HG03575 (cell line): Measurements from ENCODE around the gene CEP295NL.
"Not testable (repeated sequence)": the region's sequence is repeated elsewhere in the genome, so short reads cannot be mapped to it uniquely, and the experiment has no call there.

Experiments
- ATAC-seq: cut with Tn5 transposase; IDR thresholded peaks from one replicate; pipeline ENCODE4 v1.9.1; 2021; ENCODE audit not compliant: unreplicated experiment, insufficient number of reproducible peaks, low FRiP score; ENCODE audit errors: extremely low read depth

CEP295NL gene, protein sequence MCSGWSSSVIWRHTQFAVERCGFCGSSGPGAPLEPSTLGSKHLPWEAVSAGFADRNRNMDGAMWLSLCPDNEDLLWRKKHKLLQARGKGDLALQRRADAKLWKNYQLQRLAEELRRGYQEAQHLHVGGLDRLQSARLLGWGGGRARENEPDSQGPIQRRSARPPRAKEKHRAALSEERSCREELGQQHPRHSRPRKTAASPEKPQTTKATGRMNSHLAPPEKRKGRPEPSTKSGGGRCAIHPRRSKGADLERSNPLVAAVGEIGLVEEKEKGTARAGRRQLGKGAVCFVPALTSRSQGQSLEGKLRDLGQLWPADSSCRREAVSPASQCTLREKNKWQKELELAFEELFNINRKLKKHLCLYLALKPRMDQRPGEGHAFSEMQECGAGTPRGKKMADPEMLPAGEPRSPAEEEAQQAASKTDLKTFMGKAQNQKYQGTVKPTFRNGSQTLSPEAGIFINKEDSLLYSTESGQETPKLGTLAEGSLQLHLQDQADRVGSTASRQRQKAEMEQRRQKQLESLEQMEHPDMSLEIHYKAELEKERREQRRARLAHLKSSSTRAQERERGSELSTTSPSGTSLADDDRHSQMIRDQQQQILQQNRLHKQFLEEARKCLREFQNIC

DNA sequence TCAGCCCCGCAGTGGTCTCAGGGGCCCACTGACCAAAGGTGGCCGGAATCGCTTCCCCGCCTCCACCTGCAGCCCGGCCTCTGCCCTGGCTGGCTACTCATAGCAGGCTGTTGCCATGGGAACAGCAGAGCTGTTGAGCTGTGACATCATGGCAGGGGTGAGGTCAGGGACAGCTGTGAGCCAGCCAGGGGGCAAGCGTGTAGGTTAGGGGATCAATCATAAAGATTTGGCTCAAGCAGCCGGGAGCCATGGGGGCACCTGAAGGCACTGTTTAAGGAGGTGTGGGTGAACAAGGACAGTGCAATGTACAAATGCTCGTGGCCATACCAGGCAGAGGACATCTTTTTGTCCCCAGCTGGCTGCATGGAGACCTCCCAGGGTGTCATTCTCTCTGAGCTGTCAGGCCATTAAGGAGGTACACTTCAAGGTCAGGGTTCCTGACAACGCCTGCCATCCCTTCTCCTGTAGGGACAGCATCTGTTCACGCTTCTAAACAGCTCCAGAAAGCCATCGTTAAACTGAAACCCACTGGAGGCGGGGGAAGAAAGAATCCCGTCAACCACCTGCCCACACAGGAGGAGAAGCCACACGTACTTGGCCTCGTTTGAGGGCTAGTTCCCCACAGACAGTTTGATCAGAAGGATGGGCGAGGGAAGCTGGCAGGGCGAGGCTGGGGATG, at the start of gene CEP295NL:
Gene CEP295NL, minus strand, starts transcription at position 101 of the 679 bp plus-strand sequence. CDS start 1,373 bp downstream, outside the sequence.
- ATAC-seq, result no peak

DNA sequence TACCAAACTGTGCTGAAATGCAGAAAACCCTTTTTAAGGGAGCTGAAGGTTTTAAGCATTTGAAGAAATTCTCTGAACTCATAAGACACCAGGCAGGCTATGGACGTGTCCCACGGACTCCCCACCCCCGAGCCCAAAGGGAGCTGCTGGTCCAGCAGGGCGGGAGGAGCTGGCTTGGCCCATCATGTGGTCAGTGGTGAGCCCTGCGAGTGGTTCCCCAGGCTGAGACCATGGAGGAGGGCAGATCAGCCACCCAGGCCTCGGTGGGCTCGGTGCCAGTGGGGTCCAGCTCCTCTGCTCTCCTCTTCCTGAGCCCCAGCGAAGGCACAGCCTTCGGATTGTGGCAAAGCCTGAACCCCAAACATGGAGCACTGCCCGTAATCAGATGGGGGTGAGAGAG, 49.7 kb upstream of the CEP295NL start:
- ATAC-seq, result no peak

DNA sequence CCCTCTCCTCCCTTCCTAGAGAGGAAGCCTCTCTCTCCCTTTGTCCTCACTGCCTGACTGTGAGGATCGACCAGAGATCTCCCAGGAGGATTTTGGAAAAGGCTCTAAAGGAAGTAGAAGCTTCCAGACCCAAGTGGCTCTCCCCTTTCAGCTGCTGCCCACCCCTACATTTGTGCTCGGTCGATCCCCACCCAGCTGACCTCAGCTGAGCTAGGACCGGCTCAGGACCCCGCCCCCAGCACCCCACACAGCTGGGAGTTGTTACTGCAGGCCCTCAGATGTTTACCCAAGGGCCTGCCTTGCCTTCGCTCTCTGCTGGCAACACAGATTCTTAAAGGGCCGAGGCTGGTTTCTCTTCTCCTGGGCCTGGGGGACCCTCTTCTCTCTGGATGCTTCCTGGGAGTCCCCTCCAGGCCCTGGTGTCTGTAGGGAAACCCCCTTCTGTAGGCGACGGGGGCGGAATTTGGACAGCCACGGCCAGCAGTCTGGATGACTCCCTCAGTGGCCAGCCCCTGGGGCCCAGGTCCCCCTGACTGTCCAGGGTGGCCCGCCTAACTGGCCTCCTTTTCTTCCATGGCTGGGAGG, 49.1 kb upstream of the CEP295NL start:
- ATAC-seq, result no peak

DNA sequence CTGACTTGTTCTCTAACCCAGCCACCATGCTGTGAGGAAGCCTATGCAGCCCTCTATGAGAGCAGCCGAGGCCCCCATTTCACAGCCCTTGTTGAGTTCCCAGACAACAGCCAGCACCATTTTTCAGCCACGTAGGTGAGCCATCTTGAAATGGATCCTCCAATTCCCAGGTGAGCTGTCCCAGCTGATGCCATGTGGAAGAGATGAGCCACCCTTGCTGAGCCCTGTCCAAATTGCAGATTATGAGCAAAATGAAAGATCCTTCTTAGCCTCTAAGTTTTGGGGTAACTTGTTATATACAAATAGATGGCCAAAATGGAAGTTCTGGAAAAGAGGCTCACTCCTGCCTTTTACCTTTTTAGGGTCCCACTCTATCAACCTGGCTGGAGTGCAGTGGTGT, 47.9 kb upstream of the CEP295NL start:
- ATAC-seq, result no peak

DNA sequence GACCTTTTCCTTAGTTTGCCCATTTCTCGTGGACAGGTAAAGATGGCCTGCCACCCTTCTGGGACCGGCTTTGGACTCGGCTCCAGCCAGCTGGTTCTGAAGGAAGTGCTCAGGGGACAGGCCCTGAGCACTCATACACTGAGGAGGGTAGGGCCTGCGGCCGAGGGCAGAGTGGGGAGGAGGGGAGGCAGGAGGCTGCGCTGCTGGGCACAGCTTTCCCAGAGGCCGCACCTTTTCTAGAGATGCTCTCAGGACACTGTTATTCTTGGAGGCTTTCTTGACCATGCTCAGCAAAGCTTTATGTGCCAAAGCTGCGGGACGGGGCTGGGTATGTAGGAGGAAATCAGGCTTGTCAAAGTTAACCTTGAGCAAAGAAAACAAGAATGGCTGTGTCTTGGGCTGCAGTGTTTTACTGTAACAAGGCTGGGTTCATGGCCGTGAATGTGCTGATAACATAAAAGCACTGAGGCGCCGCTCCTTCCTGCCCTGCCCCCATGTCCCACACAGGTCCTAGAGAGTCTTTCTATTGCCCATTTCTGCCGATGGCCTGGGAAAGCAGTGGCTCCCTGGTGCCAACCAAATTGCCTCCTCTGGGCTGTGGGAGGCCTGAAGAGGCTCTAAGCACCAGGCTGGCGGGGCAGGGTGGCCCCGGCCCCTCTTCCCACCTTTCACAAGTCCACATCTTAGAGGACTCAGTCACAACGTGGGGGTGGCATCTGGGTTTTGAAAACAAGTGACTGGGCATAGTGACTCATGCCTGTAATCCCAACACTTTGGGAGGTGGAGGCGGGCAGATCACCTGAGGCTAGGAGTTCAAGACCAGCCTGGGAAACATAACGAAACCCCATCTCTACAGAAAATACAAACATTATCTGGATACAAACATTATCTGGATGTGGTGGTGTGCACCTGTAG, 44.5 kb upstream of the CEP295NL start:
- no peak for ATAC-seq

DNA sequence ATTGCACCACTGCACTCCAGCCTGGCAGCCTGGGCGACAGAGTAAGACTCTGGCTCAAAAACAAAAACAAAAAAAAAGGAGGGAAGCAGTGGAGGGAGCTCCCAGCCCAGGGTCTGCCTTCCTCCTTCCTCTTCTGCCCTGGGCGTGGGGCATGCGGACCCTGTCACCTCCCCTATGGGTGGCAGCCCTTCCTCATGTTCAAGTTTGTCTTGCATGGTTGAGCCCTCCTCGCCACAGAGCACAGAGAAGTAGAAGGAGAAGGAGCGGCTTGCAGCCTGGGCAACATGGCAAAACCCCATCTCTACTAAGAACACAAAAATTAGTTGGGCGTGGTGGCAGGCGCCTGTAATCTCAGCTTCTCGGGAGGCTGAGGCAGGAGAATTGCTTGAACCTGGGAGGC, 43.6 kb upstream of the CEP295NL start:
- no peak for ATAC-seq

DNA sequence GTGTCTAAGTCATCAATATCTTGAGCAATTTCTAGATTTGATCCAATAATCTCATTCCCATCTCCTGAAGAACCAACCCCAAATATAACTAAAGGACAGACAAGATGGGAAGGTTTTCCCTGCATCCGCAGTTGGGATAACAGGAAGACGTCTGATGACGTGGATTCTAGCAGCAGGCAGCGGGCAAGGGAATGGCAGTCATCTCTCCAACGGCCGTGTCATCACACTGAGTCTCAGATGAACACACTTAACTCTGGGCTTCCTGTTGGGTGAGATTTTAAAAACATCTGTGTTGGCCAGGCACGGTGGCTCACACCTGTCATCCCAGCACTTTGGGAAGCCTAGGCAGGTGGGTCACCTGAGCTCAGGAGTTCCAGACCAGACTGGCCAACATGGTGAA, 43.1 kb upstream of the CEP295NL start:
- ATAC-seq, result no peak

DNA sequence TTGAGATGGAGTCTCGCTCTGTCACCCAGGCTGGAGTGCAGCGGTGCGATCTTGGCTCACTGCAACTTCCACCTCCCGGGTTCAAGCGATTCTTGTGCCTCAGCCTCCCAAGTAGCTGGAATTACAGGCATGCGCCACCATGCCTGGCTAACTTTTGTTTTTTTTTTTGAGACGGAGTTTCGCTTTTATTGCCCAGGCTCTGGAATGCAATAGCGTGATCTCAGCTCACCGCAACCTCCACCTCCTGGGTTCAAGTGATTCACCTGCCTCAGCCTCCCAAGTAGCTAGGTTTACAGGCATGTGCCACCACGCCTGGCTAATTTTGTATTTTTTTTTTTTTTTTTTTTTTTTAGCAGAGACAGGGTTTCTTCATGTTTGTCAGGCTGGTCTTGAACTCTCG, 42.5 kb upstream of the CEP295NL start:
- ATAC-seq, result not testable (repeated sequence)

DNA sequence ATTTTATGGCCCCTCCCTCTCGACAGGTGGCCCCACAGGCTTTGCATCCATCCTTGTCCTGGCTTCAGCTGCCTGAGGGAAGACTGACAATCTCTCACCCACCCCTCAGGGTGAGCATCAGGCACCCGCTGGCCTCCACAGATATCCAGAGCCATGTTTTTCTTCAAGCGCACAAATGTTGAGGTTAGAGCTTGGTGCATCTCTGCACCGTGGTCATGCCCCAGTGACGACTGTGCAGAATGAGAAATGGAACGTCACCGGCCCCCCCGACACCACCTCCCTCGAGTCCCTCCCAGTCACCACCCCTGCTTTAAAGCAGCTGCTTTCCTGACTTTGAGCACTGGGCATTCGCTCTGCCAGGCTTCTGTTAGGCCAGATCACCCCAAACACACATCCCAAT, 42.0 kb upstream of the CEP295NL start:
- no peak for ATAC-seq

DNA sequence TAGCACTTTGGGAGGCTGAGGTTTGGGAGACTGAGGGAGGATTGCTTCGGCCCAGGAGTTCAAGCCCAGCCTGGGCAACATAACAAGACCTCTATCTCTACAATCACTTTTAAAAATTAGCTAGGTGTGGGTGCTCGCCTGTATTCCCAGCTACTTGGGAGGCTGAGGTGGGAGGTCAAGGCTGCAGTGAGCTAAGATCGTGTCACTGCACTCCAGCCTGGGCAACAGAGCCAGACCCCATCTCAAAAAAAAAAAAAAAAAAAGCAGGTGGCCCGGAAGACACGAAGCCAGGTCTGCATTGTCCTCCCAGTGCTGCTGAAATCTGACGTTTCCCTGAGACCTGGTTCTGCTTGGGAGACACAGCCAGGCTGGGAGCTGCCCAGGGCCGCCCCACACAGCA, 41.0 kb upstream of the CEP295NL start:
- no peak for ATAC-seq

DNA sequence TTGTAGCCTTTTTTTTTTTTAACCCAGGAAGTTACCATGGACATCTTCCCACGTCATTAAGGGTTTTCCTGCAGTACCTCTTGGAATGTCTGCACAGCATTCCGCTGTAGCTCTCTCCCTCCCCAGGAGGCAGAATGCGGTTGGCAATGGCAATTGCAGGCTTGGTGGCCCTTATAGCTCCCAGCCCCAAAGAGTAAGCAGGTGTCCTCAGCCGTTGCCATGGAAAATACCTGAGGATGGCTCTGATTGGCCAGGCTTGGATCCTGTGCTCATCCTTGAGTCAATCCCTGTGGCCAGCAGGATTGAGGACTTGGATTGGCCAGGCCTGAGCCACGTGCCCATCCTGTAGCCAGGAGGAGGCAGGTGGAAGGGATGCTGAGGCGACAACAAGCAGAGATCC, 37.7 kb upstream of the CEP295NL start:
- ATAC-seq, result no peak

DNA sequence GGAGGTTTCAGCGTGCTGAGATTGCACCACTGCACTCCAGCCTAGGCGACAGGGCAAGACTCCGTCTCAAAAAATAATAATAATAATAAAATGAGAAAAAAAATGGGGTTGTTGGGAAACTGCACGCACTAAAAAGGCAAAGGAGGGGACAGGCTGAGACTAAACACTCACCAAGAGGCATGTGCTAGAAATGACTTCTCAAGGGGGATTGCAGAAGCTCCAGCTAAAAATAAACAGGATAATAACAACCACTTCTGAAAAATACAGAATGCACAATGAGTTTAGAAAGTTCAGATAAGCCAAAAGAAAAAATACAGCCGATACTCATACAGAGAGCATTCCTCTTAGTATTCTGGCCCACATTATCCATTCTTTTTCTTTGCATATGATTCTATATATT, 37.3 kb upstream of the CEP295NL start:
- ATAC-seq, result no peak

DNA sequence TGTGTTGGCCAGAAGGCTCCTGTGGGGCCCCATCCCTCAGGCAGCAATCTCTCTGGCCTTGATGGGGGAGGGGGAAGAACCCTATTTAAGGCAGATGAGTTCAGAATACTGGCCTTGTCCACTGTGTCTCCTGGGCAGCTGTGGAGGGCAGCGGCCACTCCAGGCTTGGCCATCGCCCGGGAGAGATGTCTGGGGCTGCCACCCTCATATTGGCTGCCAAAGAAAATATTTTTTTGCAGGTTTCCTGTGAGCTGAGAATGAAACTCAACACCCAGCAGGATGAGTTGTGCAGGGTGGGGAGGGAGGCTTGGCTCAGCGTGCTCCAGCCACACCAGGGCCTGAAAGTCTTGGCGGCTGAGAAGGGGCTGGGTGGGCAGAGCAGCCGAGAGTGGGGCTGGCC, 36.6 kb upstream of the CEP295NL start:
- no peak for ATAC-seq

DNA sequence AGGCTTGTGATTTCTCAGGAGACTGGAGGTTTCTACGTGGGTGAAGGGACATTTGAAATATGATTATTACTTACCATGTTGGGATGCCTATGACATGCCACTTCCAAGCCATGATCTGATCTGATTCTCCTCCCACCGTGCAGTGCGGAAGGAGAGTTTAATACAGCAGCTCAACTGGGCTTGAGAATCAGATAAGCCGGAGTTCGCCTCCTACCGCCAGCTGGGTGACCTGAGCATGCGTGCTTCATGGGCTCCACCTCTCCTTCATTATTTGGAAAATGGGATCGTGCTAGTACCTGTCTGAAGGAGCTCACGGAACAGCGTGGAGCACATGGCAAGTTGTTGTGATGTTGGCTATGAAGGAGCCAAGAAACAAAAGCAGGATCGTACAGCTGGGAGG, 34.6 kb upstream of the CEP295NL start:
- no peak for ATAC-seq

DNA sequence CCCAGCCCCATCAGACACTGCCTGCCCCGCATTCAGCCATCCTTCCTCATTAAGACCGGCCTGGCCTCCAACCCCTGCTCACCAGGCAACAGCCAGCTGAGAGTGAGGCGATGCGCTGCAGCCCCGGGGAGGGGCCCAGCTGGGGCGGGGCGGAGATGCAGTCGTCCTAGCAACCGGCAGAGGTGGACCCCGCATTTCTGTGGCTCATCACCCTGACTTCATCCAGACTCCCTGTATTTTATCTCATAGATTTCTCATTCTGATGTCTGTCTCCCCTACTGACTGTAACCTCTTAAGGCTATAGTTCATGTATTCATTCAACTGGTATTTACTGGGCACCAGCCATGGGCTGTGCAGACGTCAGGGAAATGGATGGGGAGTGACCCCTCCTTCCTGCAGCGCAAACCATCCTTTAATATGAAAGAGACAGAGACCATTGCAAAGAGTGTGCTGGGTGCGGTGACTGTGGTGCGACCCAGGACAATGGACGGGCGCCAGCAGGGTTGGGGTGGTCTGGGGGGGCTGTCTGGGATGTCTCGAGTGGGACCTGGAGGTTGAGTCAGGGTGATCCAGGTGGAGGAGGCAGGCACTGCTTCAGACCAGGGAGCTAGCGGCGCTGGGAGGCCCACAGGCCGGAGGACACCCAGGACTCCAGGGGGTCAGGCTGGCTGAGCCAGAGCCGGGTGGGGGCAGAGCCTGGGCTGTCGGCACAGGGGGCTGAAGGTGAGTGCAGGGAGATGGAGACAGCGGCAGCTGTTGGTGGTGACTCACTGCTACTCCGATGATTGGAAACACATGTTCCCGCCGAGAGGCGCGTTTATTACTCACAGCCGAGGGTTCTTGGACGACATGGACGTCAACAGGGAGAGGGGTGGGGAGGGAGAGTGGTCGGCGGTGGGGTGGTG, 32.7 kb upstream of the CEP295NL start:
- ATAC-seq, result no peak

DNA sequence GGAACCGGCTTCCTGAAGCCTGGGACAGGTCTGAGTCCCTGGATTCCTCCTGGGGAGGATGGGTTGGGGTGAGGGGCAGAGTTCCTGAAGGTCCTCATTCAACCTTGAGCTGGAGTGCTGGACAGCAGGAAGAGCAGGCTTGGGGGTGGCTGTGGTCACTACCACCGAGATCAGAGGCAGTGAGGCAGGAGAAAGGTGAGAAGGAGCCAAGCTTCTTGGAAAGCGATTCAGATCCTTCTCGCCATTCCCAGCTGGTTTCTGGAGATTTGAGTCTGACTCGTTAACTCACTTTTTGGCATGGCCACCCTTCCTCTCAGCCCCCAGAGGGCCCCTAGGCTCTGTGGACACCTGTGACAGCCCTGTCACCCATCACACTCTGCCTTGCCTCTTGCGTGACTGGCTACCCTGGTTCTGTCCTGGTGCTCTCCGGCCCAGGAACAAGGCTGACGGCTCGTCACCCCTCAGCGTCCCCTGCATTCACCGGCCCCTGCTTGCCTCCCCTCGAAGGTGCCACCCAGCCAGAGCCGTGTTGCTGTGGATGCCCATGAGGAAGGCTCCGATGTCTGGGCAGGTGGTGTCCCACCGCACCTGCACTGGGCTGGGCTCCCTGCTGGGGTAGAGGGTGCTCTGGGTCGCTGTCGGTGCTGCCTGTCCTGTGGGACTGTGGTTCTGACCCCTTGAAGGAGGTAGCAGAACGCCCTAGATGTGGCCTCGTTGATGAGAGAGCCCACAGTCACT, 31.8 kb upstream of the CEP295NL start:
- no peak for ATAC-seq

DNA sequence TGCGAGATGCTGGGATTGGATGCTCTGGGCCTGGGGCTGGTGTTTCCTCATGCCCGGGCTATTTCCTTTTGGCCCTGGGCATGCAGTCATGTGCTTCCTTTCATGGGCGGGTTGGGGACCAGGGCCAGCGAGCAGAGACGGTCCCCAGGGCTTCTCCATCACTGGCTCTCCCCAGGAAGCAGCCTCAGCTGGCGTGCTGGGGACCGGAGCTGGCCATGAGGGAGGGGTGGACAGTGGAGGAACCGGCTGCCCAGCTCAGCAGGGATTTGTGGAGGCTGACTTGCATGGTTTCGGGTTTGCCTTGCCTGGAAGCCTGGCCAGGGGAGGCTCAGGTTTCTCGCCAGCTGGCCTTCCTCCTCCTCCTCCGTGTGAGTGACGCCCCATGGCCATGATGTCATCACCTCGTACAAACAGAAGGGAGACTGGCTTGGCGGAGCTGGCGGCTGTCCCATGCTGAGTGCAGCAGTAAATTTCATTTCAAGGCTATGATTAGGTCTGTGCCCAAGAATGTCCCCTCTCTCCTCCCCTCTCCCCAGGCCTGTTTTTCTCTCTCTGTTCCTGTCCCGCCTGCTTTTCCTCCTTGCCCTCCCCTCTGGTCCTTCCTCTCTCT, 31.1 kb upstream of the CEP295NL start:
- no peak for ATAC-seq
